Adipocyte (in vitro differentiated cells): Measurements from ENCODE around the gene DAGLA.

Experiments
- DNase-seq: peaks from one replicate; pipeline ENCODE4 v3.0.0-alpha.2; 2015; ENCODE audit warnings: low read depth
- H3K27me3 ChIP-seq: replicated peaks from 2 replicates; pipeline ENCODE4 v1.7.0; 2013; ENCODE audit warnings: mild to moderate bottlenecking, low read length, moderate library complexity; ENCODE audit not compliant: control insufficient read depth, insufficient read depth
- H3K36me3 ChIP-seq: 2 replicates; pipeline ENCODE4 v1.7.0; 2013; ENCODE audit warnings: low read length, mild to moderate bottlenecking, moderate library complexity; ENCODE audit not compliant: control insufficient read depth, insufficient read depth, severe bottlenecking
- H3K4me1 ChIP-seq: 2 replicates; pipeline ENCODE4 v1.7.0; 2013; ENCODE audit warnings: mild to moderate bottlenecking, low read length, moderate library complexity; ENCODE audit not compliant: control insufficient read depth, insufficient read depth
- H3K4me3 ChIP-seq: 2 replicates; pipeline ENCODE4 v1.7.0; 2013; ENCODE audit warnings: mild to moderate bottlenecking, low read length, moderate library complexity
- H3K9ac ChIP-seq: 2 replicates; pipeline ENCODE4 v1.7.0; 2013; ENCODE audit warnings: mild to moderate bottlenecking, low read length, moderate library complexity
- H3K9me3 ChIP-seq: 2 replicates; pipeline ENCODE4 v1.7.0; 2013; ENCODE audit warnings: mild to moderate bottlenecking, low read length, moderate library complexity; ENCODE audit not compliant: control insufficient read depth

The DAGLA gene

DNA sequence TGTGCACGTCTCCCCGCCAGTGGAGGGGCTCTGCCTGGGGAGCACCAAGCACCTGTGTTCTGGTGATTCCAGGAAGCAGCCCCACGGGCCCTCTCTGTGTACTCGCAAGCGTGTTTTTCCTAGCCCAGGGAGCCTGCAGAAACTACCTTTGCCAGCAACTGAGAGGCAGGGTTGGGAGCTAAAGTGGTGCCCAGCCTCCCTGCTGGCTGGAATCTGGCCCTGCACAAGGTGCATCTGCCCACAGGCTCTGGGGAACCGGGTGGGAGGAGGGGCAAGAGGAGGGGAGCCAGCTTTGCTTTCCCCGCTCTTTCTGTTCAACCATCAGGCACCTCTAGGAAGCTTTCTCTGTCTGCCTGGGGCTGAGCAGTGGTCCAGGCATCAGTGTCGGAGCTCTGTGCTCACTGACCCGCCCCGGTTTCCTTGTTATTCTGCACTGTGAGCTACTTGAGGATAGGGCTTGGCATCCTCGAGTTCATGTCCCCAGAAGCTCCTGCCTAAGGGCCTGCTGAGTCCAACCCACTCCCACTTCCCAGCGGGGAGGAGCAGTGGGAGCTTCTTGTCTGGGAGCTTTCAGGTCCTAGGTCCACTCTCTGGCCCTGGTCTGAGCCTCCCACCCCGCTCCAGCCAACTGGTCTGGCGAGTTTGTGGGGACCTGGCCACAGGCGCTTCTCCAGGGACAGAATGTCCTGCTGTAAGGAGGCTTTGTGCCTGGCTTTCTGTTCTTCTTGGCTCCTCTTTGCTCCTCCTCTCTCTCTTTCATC lies 14.9 kb downstream of the DAGLA start:
- Histone ChIP-seq H3K9ac (peak overlapping the region; percentile 78), H3K4me3 (peak overlapping the region; percentile 35), H3K36me3 (no peaks in the 10 kb centered on the region), H3K27me3 (no peaks in the 10 kb centered on the region), H3K9me3 (no peaks in the 10 kb centered on the region), H3K4me1 (peaks cover 18% of the 10 kb centered on the region)
- DNase-seq, result no peak

DNA sequence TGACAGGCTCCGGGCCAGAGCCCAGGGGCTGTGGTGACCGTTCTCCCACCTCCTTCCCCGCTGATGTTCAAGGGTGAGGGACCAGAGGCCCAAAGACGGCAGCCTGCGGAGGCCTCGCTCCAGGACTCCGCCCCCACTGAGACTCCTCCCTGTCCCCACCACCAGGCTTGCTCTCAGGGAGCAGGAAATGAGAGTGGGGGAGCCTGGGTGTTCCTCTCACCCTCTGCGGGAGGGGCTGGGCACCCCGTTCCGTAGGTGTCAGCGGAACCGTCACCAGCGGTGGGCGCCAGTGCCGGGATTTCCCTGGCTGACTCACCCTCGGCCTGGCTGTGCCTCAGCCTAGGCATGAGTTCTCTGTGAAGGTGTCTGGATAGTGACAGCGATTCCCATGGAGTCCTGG lies 15.7 kb downstream of the DAGLA start:
- Histone ChIP-seq H3K27me3 (no peaks in the 10 kb centered on the region), H3K36me3 (no peaks in the 10 kb centered on the region), H3K9me3 (no peaks in the 10 kb centered on the region), H3K9ac (peak overlapping the region; percentile 78), H3K4me1 (peaks cover 21% of the 10 kb centered on the region), H3K4me3 (peak overlapping the region; percentile 35)
- DNase-seq, result peak; percentile 78

DNA sequence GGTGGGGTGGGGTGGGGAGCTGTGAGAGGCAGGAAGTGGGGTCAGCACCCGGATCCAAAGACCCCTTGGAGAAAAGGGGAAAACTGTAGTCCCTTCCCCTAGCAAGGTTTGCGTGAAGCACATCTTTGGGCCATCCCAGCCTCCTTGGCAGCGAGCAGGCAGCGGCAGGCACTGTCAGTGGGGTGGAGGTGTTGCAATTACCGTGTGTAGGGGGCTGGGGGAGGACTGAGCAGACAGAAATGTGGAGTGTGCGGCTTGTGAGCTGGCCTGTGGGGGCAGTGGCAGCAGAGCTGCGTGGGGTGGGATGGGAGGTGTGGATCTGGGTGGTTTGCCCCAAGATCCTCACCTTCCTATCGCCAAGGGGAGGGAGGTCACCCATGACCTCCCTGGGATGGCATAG lies 16.4 kb downstream of the DAGLA start:
- no peak overlapping the region for H3K4me3 ChIP-seq

DNA sequence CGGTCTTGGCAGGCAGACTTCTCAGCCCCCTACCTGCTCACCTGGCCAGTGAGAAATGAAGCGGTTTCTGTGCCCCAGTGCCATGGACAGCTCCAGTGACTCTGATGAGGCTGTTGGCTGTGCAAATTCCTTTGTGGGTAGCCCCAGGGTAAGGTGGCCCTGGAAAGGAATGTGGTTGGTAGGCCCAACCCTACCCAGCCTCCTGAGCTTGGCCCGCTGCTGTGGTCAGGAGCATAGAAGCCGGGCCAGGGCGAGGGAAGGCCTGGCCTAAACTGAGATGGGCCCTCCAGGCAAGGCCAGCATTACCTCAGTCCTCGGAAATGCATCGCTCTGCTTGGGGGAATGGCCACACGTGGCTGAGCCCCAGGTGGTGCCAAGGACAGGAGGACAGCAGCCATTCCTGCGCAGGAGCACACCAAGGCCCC lies 16.9 kb downstream of the DAGLA start:
- Histone ChIP-seq H3K36me3 (no peaks in the 10 kb centered on the region), H3K4me3 (no peak overlapping the region), H3K4me1 (peaks cover 21% of the 10 kb centered on the region), H3K9me3 (no peaks in the 10 kb centered on the region), H3K27me3 (no peaks in the 10 kb centered on the region), H3K9ac (no peak overlapping the region)
- DNase-seq, result no peak

More for the DNA sequence above, 16.4 kb downstream of the DAGLA start:
- Histone ChIP-seq H3K4me1 (peaks cover 21% of the 10 kb centered on the region), H3K9me3 (no peaks in the 10 kb centered on the region), H3K36me3 (no peaks in the 10 kb centered on the region), H3K27me3 (no peaks in the 10 kb centered on the region), H3K9ac (no peak overlapping the region)
- no peak for DNase-seq

DNA sequence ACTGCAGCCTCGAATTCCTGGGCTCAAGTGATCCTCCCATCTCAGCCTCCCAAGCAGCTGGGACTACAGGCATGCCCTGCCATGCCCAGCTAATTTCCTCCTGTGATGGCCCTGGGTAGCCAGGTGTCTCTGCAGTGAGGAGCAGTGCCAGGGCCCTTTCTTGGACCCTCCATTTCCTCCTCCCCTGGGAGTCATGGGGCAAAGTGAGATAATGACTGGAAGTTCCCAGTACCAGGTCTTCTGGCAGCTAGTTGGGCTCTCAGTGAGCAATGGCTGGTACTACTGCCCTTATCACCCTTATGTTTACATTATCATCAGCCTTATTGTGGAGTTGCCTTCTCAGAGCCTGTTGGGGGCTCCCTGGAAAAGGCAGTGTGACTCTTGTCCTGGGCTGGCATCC lies 17.6 kb downstream of the DAGLA start:
- H3K4me1 ChIP-seq, result peaks cover 21% of the 10 kb centered on the region
- no peaks in the 10 kb centered on the region for H3K27me3 ChIP-seq
- no peak overlapping the region for H3K9ac ChIP-seq

DNA sequence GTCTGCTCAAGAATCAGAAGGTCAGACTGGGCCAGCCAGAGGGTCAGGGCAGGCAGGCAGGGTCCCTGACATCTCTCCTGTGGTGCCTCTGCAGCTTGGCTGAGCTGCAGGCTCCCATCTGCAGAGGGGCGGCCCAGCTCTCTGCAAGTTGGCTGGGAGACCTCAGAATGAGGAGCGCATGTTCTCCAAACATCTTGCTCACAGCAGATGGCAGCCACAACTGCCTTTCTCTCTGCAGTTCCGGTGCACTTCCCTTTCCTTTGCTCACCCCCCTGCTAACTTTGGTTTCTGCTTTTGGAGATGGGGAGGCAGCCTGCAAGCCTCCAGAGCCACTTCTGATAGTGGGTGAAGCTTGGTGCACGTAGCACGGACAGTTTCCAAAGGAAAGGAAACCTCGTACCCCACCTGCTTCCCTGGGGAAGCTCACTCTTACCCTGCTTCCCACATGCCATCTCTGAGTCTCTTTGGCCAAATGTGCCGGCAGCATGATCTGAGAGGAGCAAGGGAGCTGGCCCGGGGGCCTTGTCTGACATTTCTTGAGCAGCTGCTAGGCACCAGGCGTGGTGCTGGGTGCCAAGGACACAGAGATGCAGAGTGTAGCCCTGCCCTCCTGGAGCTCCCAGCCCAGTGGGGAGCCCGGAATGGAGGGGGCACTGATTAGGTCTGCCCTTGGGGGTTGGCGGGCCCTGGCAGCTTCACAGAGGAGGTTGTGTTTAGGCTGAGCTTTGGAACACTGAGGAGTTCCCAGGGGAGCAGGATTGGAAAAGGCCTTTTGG lies 18.2 kb downstream of the DAGLA start:
- Histone ChIP-seq H3K4me3 (no peak overlapping the region), H3K9ac (no peak overlapping the region), H3K9me3 (no peaks in the 10 kb centered on the region), H3K27me3 (no peaks in the 10 kb centered on the region), H3K36me3 (no peaks in the 10 kb centered on the region), H3K4me1 (peaks cover 21% of the 10 kb centered on the region)
- DNase-seq, result no peak

More for the DNA sequence above, 17.6 kb downstream of the DAGLA start:
- Histone ChIP-seq H3K9me3 (no peaks in the 10 kb centered on the region), H3K4me3 (no peak overlapping the region), H3K36me3 (no peaks in the 10 kb centered on the region)
- DNase-seq, result no peak

DNA sequence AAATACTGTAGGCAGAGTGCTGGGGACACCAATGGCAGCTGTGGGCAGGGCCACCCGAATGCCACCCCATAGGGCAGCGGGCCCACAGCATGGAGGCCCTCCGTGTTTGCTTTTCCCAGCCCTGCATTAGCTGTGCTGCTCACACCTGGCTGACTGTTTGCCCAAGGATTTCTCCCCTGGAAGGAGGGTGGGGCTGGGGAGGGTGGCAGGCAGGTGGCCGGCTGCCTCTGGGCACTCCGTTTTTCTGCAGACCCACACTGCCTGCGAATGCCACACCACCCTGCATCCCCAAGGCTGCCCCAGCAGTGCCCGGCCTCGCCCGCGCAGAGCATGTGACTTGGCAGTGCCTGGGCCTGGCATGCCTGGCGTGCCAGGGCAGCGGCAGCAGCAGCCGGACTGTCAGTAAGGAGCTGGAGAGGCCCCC lies 19.6 kb downstream of the DAGLA start:
- H3K9ac ChIP-seq, result no peak overlapping the region
- H3K36me3 ChIP-seq, result no peaks in the 10 kb centered on the region
- no peak overlapping the region for H3K4me3 ChIP-seq
- H3K4me1 ChIP-seq, result peaks cover 21% of the 10 kb centered on the region
- H3K9me3 ChIP-seq, result no peaks in the 10 kb centered on the region
- H3K27me3 ChIP-seq, result no peaks in the 10 kb centered on the region
- no peak for DNase-seq

DNA sequence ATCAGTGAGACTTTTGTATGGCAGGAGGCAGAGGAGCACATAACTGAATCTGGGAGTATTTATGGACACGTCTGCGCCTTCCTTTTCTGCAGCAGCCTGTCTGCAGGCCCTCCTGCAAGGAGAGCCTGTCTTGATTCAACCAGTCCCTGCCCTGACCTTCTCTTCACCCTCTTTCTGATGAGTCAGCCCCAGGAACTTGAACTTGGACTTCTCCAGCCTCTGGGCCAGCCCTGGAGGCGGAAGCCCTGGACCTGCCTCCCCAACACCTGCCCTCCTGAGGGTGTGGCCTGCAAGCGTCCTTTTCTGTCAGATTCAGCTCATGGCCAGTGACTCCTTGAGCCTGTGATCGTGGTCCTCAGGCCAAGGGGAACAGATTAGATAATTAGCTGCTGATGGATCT lies 20.0 kb downstream of the DAGLA start:
- Histone ChIP-seq H3K36me3 (no peaks in the 10 kb centered on the region), H3K4me1 (peaks cover 17% of the 10 kb centered on the region), H3K9me3 (no peaks in the 10 kb centered on the region), H3K27me3 (no peaks in the 10 kb centered on the region), H3K9ac (no peak overlapping the region), H3K4me3 (no peak overlapping the region)
- DNase-seq, result peak; percentile 41

DNA sequence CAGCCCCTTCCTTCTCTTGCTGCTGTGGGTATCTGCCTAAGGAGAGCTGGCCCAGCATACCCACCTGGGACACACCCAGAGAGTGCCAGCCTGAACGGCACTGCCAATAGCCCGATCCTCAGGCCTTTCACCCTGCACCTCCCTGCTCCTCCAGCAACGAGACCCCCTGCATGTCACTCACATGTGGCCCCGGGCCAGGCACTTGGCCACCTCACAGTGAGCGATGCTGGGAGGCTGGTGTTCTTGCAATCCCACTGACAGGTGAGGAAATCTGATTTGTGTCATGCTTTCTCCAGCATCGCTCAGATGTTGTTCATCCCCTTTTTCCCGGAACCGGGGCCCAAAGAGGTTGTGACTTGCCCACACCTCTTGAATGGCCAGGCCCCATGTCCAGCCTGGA lies 20.5 kb downstream of the DAGLA start:
- Histone ChIP-seq H3K9ac (no peak overlapping the region), H3K27me3 (no peaks in the 10 kb centered on the region), H3K4me1 (peaks cover 12% of the 10 kb centered on the region), H3K36me3 (no peaks in the 10 kb centered on the region), H3K9me3 (no peaks in the 10 kb centered on the region), H3K4me3 (no peak overlapping the region)
- no peak for DNase-seq

DNA sequence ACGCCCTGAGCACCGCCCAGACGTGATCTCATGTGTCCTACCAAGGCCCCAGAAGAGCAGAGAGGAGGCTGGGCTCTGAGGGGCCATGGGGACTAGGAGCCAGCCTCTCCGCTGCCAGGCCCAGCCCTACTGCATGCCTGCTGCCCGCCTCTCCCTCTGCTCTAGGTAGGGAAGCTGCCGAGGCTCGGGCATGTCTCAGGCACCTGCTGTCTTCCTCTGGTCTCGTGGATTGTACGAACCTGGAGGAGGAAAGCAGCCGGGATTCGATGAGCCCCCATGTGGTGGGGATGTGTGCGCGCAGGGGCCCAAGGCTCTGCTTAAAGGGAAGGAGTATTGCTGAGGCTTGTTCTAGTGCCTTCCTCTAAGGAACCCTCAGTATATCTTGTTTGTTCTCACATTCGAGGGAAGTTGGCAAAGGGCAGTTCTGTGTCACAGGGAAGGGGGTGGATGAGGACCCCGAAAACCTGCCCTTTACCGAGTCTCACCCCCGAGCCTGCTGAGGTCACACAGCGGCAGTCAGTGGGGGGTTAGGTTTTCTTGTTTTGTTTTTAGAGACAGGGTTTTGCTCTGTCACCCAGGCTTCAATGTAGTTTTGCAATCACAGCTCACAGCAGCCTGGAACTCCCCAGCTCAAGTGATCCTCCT lies 21.2 kb downstream of the DAGLA start:
- H3K4me1 ChIP-seq, result peaks cover 6% of the 10 kb centered on the region
- no peaks in the 10 kb centered on the region for H3K36me3 ChIP-seq
- H3K9ac ChIP-seq, result no peak overlapping the region
- no peak for DNase-seq
- H3K9me3 ChIP-seq, result no peaks in the 10 kb centered on the region
- no peaks in the 10 kb centered on the region for H3K27me3 ChIP-seq
- H3K4me3 ChIP-seq, result no peak overlapping the region

DNA sequence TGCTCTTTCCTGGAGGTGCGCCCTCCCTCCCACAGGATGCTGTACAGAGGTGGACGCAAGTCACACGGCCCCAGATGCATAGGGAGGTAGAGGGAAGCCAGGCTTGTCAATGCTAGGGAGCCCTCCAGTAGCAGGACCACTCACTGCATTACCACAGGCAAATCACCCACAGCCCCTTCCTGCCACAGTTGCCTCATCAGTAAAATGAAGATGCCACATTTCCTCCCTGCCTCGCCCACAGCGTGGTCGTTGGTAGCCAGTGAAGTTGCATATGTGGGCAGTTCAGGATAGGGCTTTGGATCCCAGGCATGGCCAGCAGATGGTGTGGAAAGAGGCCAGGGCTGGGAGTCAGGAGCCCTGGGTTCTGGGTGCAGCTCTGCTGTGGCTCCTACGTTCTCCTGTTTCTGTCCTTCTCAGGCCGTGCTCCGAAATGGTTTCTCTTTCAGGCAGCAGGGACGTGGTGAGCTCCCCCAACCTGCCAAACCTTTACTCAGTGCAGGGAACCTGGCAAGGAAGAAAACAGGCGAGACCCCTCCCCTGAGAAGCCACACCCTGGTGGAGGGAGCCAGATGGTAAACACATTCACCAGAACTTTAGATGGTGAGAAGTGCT lies 22.6 kb downstream of the DAGLA start:
- DNase-seq, result no peak
- H3K4me1 ChIP-seq, result peaks cover 6% of the 10 kb centered on the region
- H3K9me3 ChIP-seq, result no peaks in the 10 kb centered on the region
- no peaks in the 10 kb centered on the region for H3K27me3 ChIP-seq
- no peak overlapping the region for H3K9ac ChIP-seq
- H3K4me3 ChIP-seq, result no peak overlapping the region
- H3K36me3 ChIP-seq, result no peaks in the 10 kb centered on the region
